GM12873 (cell line): ENCODE results near the gene C1orf116.
A peak's percentile ranks its signal among the peaks of the same experiment; 100 is the strongest.

ENCODE experiments used
- CTCF ChIP-seq: IDR thresholded peaks from 2 replicates; pipeline ENCODE4 v1.5.1; 2012; ENCODE audit warnings: low read depth, mild to moderate bottlenecking, moderate library complexity, low read length, control low read depth; ENCODE audit not compliant: insufficient read depth; ENCODE audit errors: missing control alignments

Gene C1orf116

GRCh38 chr1:207058878-207059867 is 26.6 kb upstream of the C1orf116 start:
- peak; percentile 38 for TF ChIP-seq CTCF

GRCh38 chr1:207058252-207058651 is 25.7 kb upstream of the C1orf116 start:
- no peak for TF ChIP-seq CTCF

GRCh38 chr1:207056673-207057072 is 24.1 kb upstream of the C1orf116 start:
- TF ChIP-seq CTCF, result no peak

GRCh38 chr1:207055386-207056001 is 22.9 kb upstream of the C1orf116 start:
- no peak for TF ChIP-seq CTCF

GRCh38 chr1:207054491-207054890 is 21.9 kb upstream of the C1orf116 start:
- no peak for TF ChIP-seq CTCF

GRCh38 chr1:207052911-207053769 is 20.6 kb upstream of the C1orf116 start, which contains the start of gene PFKFB2:
PFKFB2 (plus strand) TSS chr1:207053275; CDS start chr1:207054718, 1,443 bp downstream.
- peak; percentile 8 for TF ChIP-seq CTCF
